GM12878 (cell line): ENCODE results near the gene HEATR1. TPM values are rescaled to one million over a fixed set of nuclear protein-coding genes. Genes with fewer than 3 reads are reported as not detected.

Source experiments
- ATAC-seq: fragments of 200-7000 bp; cut with Tn5 transposase; 3 replicates; pipeline ENCODE4 v1.9.1; 2020; ENCODE audit warnings: mild to moderate bottlenecking, moderate library complexity
- BruUV-seq: library from RNA; stranded (reverse); fragments of 400-500 nt; replicated peaks from 2 replicates; lab custom pipeline; 2021; lab: Mats Ljungman, UMichigan
- CTCF ChIA-PET: fragments of 300-600 bp; sonication (Branson Sonifier 250); formaldehyde crosslinking; extraction: SDS; loops from one replicate; lab custom pipeline; 2021; ENCODE audit warnings: inconsistent platforms; lab: Yijun Ruan, JAX
- POLR2A ChIA-PET: fragments of 350-600 bp; formaldehyde crosslinking; extraction: SDS; loops from one replicate; lab custom pipeline; 2021; ENCODE audit warnings: inconsistent platforms; lab: Charles Lee
- RAD21 ChIA-PET: fragments of 300-600 bp; sonication (Branson Sonifier 250); formaldehyde crosslinking; loops from one replicate; lab custom pipeline; 2023; ENCODE audit warnings: antibody characterized with exemption; ENCODE audit not compliant: unreplicated experiment; lab: Charles Lee
- SMC1A ChIA-PET: fragments of 300-600 bp; sonication (Branson Sonifier 250); formaldehyde crosslinking; loops from one replicate; lab custom pipeline; 2023; ENCODE audit not compliant: unreplicated experiment, uncharacterized antibody; lab: Charles Lee
- DNase-seq: peaks from one replicate; pipeline ENCODE4 v3.0.0-alpha.2; 2011; ENCODE audit warnings: low read depth, low spot score
- FAIRE-seq: peaks from 3 replicates; lab custom pipeline; 2011; peaks lifted over from hg19 to GRCh38; lab: Jason Lieb, UNC
- H2AFZ ChIP-seq: 2 replicates; pipeline ENCODE4 v1.6.0; 2011; ENCODE audit warnings: low read depth, low read length, control low read depth; ENCODE audit not compliant: control insufficient read depth
- H3K27ac ChIP-seq: 2 replicates; pipeline ENCODE4 v1.5.1; 2011; ENCODE audit warnings: control low read depth; ENCODE audit not compliant: control insufficient read depth, insufficient read depth
- H3K27me3 ChIP-seq, 2 experiments: replicated peaks in 1 of 2; 2 replicates each; pipeline versions ENCODE4 v1.6.0 to v1.6.1; 2011; ENCODE audit warnings: low read length in 1 of 2; ENCODE audit not compliant: control insufficient read depth in 2 of 2, insufficient read depth in 2 of 2
- H3K36me3 ChIP-seq, 2 experiments: 2 replicates each; pipeline ENCODE4 v1.5.1; 2011; ENCODE audit warnings: low read length in 1 of 2; ENCODE audit not compliant: control insufficient read depth in 2 of 2, insufficient read depth in 2 of 2
- H3K4me1 ChIP-seq: 2 replicates; pipeline ENCODE4 v1.6.1; 2011; ENCODE audit warnings: mild to moderate bottlenecking, low read length, moderate library complexity, mixed read lengths; ENCODE audit not compliant: control insufficient read depth, insufficient read depth
- H3K4me2 ChIP-seq: 2 replicates; pipeline ENCODE4 v1.6.0; 2011; ENCODE audit warnings: control low read depth; ENCODE audit not compliant: control insufficient read depth, insufficient read depth
- H3K4me3 ChIP-seq: fragments of 200-600 bp; sonication (generic); 2 replicates; pipeline ENCODE4 v1.5.1; 2016
- H3K79me2 ChIP-seq: 2 replicates; pipeline ENCODE4 v1.6.0; 2011; ENCODE audit warnings: low read length; ENCODE audit not compliant: control insufficient read depth, insufficient read depth
- H3K9ac ChIP-seq: 2 replicates; pipeline ENCODE4 v1.8.0; 2011; ENCODE audit warnings: low read length, control low read depth, mixed read lengths; ENCODE audit not compliant: control insufficient read depth, insufficient read depth
- H3K9me3 ChIP-seq: replicated peaks from 3 replicates; pipeline ENCODE4 v1.5.1; 2011; ENCODE audit warnings: mild to moderate bottlenecking, low read length; ENCODE audit not compliant: control insufficient read depth, insufficient read depth
- H4K20me1 ChIP-seq: 2 replicates; pipeline ENCODE4 v1.6.0; 2011; ENCODE audit not compliant: control insufficient read depth, insufficient read depth
- BACH1 ChIP-seq: fragments of 450-650 bp; IDR thresholded peaks from 2 replicates; pipeline ENCODE4 v1.6.1; 2017; ENCODE audit warnings: mild to moderate bottlenecking, borderline replicate concordance
- FOS ChIP-seq: IDR thresholded peaks from 3 replicates; pipeline ENCODE4 v1.6.1; 2011; ENCODE audit warnings: borderline replicate concordance; ENCODE audit not compliant: insufficient read length; ENCODE audit errors: extremely low read depth
- HDAC2 ChIP-seq: fragments of 200-600 bp; sonication (generic); IDR thresholded peaks from 2 replicates; pipeline ENCODE4 v1.6.1; 2017
- PBX3 ChIP-seq: IDR thresholded peaks from 2 replicates; pipeline ENCODE4 v1.6.1; 2011; ENCODE audit warnings: mild to moderate bottlenecking, low read depth, low read length, moderate library complexity; ENCODE audit not compliant: insufficient replicate concordance
- WGBS: methylation state at CpG from one replicate; pipeline ENCODE4 v1.1.6; 2016; ENCODE audit warnings: low lambda C conversion rate; ENCODE audit not compliant: insufficient replicate concordance, insufficient coverage; ENCODE audit errors: missing lambda C conversion rate; 5-methylcytosine and 5-hydroxymethylcytosine counted together
- in situ Hi-C: fragments of 300-500 bp; cut with MboI; formaldehyde crosslinking; loops from 9 replicates; pipeline ENCODE4 v1.14.3; 2018; ENCODE audit warnings: mixed read lengths
- intact Hi-C: fragments of 100-400 bp; cut with micrococcal nuclease; formaldehyde crosslinking; loops from one replicate; pipeline ENCODE4 v1.14.2; 2022; ENCODE audit not compliant: unreplicated experiment
- polyA plus RNA-seq, 11 experiments: library from polyadenylated mRNA; depleted of rRNA in 4 of 11; unstranded in 6 of 11; stranded (reverse) in 5 of 11; fragments of >200 nt; fragmentation: Nextera tagmentation in 4 of 11; fragmentation: Illumina TruSeq in 1 of 11; extraction: Ambion mirVana in 4 of 11; extraction: Trizol in 1 of 11; gene quantifications; 1 replicate in 1 of 11; 2 replicates in 10 of 11; pipeline versions ENCODE4 v1.2.1 to v1.2.3, GENCODE V29; 2011 to 2016; ENCODE audit warnings: inconsistent platforms in 2 of 11, missing spikeins in 2 of 11, low read depth in 1 of 11
- total RNA-seq, 4 experiments: library from RNA; depleted of rRNA in 3 of 4; stranded (reverse); fragments of >200 nt in 3 of 4; fragmentation: Illumina TruSeq in 1 of 4; extraction: Trizol in 1 of 4; gene quantifications; 2 replicates each; pipeline versions ENCODE4 v1.2.1 to v1.2.3, GENCODE V29; 2013 to 2021

The HEATR1 gene
- total and polyA plus RNA-seq, 10 of the 15 experiments (the other 5 are each of a cell fraction or from before 2014, with no cell fraction given), result 8.6 to 72.3 (median 41.9) TPM

- no peak for TF ChIP-seq PBX3
Measured at GRCh38 chr1:236515443-236515958, 88.8 kb downstream of the HEATR1 start (continued).

GRCh38 chr1:236514703-236515442 lies 89.4 kb downstream of the HEATR1 start:
- POLR2A ChIA-PET, result no interaction called here
- Histone ChIP-seq H3K36me3 (no peaks in the 10 kb centered on the region), H3K4me3 (no peak overlapping the region), H3K9me3 (no peaks in the 10 kb centered on the region), H3K4me2 (no peak overlapping the region), H2AFZ (no peak overlapping the region), H4K20me1 (no peaks in the 10 kb centered on the region), H3K27me3 (no peaks in the 10 kb centered on the region), H3K79me2 (no peaks in the 10 kb centered on the region), H3K9ac (no peak overlapping the region), H3K4me1 (no peaks in the 10 kb centered on the region), H3K27ac (no peak overlapping the region)
- no peak for FAIRE-seq
- TF ChIP-seq BACH1 (no peak), HDAC2 (no peak), FOS (no peak)
- SMC1A ChIA-PET, result interaction anchor here (0.8 kb wide), 1 partner anchor 10 kb away, joined by 3 read pairs; no protein-coding TSS in a partner anchor
- in situ Hi-C loops, result no loop called here
- no TSS peak for BruUV-seq
- RAD21 ChIA-PET, result no interaction called here
- DNase-seq, result no peak
- 45% methylated on average over 4 of the region's 4 CpGs for WGBS
- CTCF ChIA-PET, result interaction anchor here (0.5 kb wide), 1 partner anchor 188 kb away, joined by 3 read pairs; no protein-coding TSS in a partner anchor
- intact Hi-C loops, result no loop called here
- ATAC-seq, result no peak
